B cell (primary cell): Measurements from ENCODE around the gene MYORG. TPM values are rescaled to one million over a fixed set of nuclear protein-coding genes. Genes with fewer than 3 reads are reported as not detected.

Source experiments
- ATAC-seq: fragments of 200-7000 bp; cut with Tn5 transposase; one replicate; pipeline ENCODE4 v1.10.0; 2021; ENCODE audit warnings: low read depth, mild to moderate bottlenecking, moderate number of reproducible peaks, moderate library complexity
- CTCF ChIA-PET: fragments of 350-600 bp; sonication (Branson Sonifier 250); formaldehyde crosslinking; loops from one replicate; lab custom pipeline; 2021; ENCODE audit warnings: antibody characterized with exemption, inconsistent platforms; lab: Charles Lee
- POLR2A ChIA-PET: fragments of 350-600 bp; sonication (Branson Sonifier 250); formaldehyde crosslinking; loops from one replicate; lab custom pipeline; 2021; ENCODE audit warnings: antibody characterized with exemption; lab: Charles Lee
- DNase-seq: peaks from one replicate; pipeline ENCODE4 v3.0.0; 2013
- H2AFZ ChIP-seq: 2 replicates; pipeline ENCODE4 v1.6.1; 2012; ENCODE audit warnings: mild to moderate bottlenecking, low read depth, low read length; ENCODE audit not compliant: insufficient read depth, poor library complexity, severe bottlenecking
- H3K27ac ChIP-seq, 2 donors: 1 replicate in 1 of 2; 2 replicates in 1 of 2; pipeline ENCODE4 v1.5.1; 2012 to 2013; ENCODE audit warnings: low read length in 2 of 2, mild to moderate bottlenecking in 2 of 2, moderate library complexity in 1 of 2
- H3K27me3 ChIP-seq, 4 experiments: fragments of 200-600 bp in 1 of 4; sonication (generic) in 1 of 4; replicated peaks in 1 of 4; 1 replicate in 2 of 4; 2 replicates in 2 of 4; pipeline versions ENCODE4 v1.6.1 to v1.7.0; 2013 to 2016; ENCODE audit warnings: low read length in 3 of 4, mild to moderate bottlenecking in 2 of 4, mixed read lengths in 1 of 4, moderate library complexity in 1 of 4; ENCODE audit not compliant: insufficient read depth in 4 of 4, control insufficient read depth in 3 of 4; ENCODE audit errors: control extremely low read depth in 1 of 4
- H3K36me3 ChIP-seq, 2 experiments: replicated peaks in 1 of 2; 1 replicate in 1 of 2; 2 replicates in 1 of 2; pipeline versions ENCODE4 v1.6.1 to v1.7.1; 2013; ENCODE audit warnings: low read length in 1 of 2; ENCODE audit not compliant: insufficient read depth in 2 of 2, control insufficient read depth in 1 of 2; ENCODE audit errors: control extremely low read depth in 1 of 2, extremely low read depth in 1 of 2
- H3K4me1 ChIP-seq, 2 donors: fragments of 200-600 bp in 1 of 2; sonication (generic) in 1 of 2; 1 replicate in 1 of 2; 2 replicates in 1 of 2; pipeline versions ENCODE4 v1.5.1 to v1.6.1; 2013 to 2017; ENCODE audit warnings: low read length in 2 of 2; ENCODE audit not compliant: control insufficient read depth in 2 of 2, insufficient read depth in 2 of 2
- H3K4me2 ChIP-seq: replicated peaks from 2 replicates; pipeline ENCODE3; 2012; ENCODE audit warnings: mild to moderate bottlenecking, low read depth, low read length; ENCODE audit not compliant: poor library complexity, severe bottlenecking
- H3K4me3 ChIP-seq, 5 experiments: fragments of 200-600 bp in 1 of 5; sonication (generic) in 1 of 5; 1 replicate in 3 of 5; 2 replicates in 2 of 5; pipeline versions ENCODE4 v1.5.1 to v1.7.0; 2011 to 2016; ENCODE audit warnings: low read length in 4 of 5, mild to moderate bottlenecking in 4 of 5, low read depth in 2 of 5, control low read depth in 1 of 5, moderate library complexity in 1 of 5; ENCODE audit not compliant: insufficient read depth in 1 of 5; ENCODE audit errors: control extremely low read depth in 1 of 5, extremely low read depth in 1 of 5
- H3K79me2 ChIP-seq: fragments of 200-600 bp; sonication (generic); one replicate; pipeline ENCODE4 v1.6.0; 2016; ENCODE audit warnings: low read length; ENCODE audit not compliant: control insufficient read depth, insufficient read depth
- H3K9ac ChIP-seq: fragments of 200-600 bp; sonication (generic); 2 replicates; pipeline ENCODE4 v1.6.1; 2017; ENCODE audit warnings: mild to moderate bottlenecking, low read length, moderate library complexity
- H3K9me3 ChIP-seq, 3 donors: one replicate each; pipeline versions ENCODE4 v1.6.1 to v1.7.1; 2013; ENCODE audit warnings: low read length in 2 of 3; ENCODE audit not compliant: control insufficient read depth in 2 of 3, insufficient read depth in 1 of 3; ENCODE audit errors: control extremely low read depth in 1 of 3
- H4K20me1 ChIP-seq: 2 replicates; pipeline ENCODE4 v1.6.0; 2012; ENCODE audit warnings: mild to moderate bottlenecking, low read length; ENCODE audit not compliant: insufficient read depth, control insufficient read depth, poor library complexity, severe bottlenecking
- H3K27ac Mint-ChIP-seq: one replicate; pipeline ENCODE4 v1.8.0; 2021; ENCODE audit warnings: mixed read lengths
- H3K27me3 Mint-ChIP-seq: one replicate; pipeline ENCODE4 v1.8.0; 2021; ENCODE audit warnings: mixed read lengths
- H3K4me1 Mint-ChIP-seq: one replicate; pipeline ENCODE4 v1.8.0; 2021; ENCODE audit warnings: mixed read lengths
- H3K4me3 Mint-ChIP-seq: one replicate; pipeline ENCODE4 v1.8.0; 2021; ENCODE audit warnings: mixed read lengths
- H3K9me3 Mint-ChIP-seq: one replicate; pipeline ENCODE4 v1.8.0; 2022; ENCODE audit warnings: mixed read lengths; ENCODE audit not compliant: insufficient read depth
- EZH2 ChIP-seq: IDR thresholded peaks from 2 replicates; pipeline ENCODE4 v1.6.1; 2012; ENCODE audit warnings: borderline replicate concordance, low read depth, mild to moderate bottlenecking, moderate library complexity, low read length; ENCODE audit not compliant: insufficient read depth, poor library complexity, severe bottlenecking
- WGBS: methylation state at CpG from one replicate; pipeline ENCODE4 v1.1.5; 2013; ENCODE audit warnings: missing lambda C conversion rate; ENCODE audit not compliant: insufficient coverage; 5-methylcytosine and 5-hydroxymethylcytosine counted together
- intact Hi-C: fragments of 100-400 bp; cut with micrococcal nuclease; formaldehyde crosslinking; loops from one replicate; pipeline ENCODE4 v1.10.0; 2022
- polyA plus RNA-seq: library from polyadenylated mRNA; depleted of rRNA; stranded (reverse); fragments of >200 nt; gene quantifications from 2 replicates; pipeline ENCODE4 v1.2.3, GENCODE V29; 2012
- total RNA-seq, 2 donors: library from RNA; stranded (reverse); fragments of 120-200 nt in 1 of 2; gene quantifications; 1 replicate in 1 of 2; 2 replicates in 1 of 2; pipeline versions ENCODE4 v1.2.3 to v1.2.4, GENCODE V29; 2013 to 2022
- TF ChIP-seq, protein P1 (sequence below): fragments of 200-600 bp; IDR thresholded peaks from one replicate; pipeline ENCODE4 v1.8.0; 2022; ENCODE audit warnings: antibody characterized with exemption, mild to moderate bottlenecking

The MYORG gene
- total and polyA plus RNA-seq, 2 donors (not counting 1 experiment from before 2014, with no cell fraction given), result 0.27 to 0.37 TPM

DNA sequence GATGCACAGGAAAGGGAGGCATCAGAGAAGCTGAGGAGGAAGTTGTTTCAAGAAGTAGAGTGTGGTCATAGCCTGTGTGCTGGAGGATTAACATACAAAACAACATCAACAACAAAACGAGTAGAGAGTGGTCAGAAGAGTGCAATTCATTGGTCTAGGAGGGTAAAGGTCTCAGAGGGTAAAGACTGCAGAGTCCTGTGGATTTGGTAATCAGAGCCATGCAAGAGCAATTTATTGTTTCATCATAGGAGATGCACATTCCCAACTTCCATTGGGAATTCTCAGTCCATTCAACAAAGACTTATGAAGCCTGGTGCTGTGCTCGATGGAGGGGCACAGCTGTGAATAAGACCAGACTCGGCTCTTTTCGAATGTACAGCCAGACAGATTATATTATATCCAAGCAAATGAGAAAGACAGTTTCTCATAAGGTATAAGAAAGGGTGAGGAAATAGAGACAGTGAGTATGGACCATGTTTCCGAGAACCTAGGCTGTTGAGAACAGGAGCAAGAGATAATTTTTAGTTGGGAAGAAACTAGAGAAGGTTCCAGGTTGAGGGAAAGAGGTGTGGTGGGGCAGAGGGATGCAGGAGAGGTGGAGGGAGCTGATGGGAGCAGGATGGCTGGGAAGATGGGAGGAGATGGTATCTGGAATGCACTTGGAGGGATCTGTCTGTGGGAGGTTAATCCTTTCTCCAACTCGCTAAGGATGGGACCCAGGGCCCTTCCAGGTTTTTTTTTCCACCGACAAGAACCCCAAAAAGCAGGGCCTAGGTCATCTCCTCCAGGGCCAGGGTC is 7.9 kb upstream of the MYORG start:
- TF ChIP-seq, protein P1, sequence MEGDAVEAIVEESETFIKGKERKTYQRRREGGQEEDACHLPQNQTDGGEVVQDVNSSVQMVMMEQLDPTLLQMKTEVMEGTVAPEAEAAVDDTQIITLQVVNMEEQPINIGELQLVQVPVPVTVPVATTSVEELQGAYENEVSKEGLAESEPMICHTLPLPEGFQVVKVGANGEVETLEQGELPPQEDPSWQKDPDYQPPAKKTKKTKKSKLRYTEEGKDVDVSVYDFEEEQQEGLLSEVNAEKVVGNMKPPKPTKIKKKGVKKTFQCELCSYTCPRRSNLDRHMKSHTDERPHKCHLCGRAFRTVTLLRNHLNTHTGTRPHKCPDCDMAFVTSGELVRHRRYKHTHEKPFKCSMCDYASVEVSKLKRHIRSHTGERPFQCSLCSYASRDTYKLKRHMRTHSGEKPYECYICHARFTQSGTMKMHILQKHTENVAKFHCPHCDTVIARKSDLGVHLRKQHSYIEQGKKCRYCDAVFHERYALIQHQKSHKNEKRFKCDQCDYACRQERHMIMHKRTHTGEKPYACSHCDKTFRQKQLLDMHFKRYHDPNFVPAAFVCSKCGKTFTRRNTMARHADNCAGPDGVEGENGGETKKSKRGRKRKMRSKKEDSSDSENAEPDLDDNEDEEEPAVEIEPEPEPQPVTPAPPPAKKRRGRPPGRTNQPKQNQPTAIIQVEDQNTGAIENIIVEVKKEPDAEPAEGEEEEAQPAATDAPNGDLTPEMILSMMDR, result no peak
- TF ChIP-seq EZH2, result no peak
- Histone ChIP-seq H3K9me3 (peaks cover 0 to 14% (median 0%) of the 10 kb centered on the region in 3 donors), H3K79me2 (no peaks in the 10 kb centered on the region), H3K4me2 (no peak overlapping the region), H3K27ac (no peak overlapping the region), H3K27me3 (peaks cover 0 to 19% (median 4%) of the 10 kb centered on the region in 4 experiments), H3K36me3 (no peaks in the 10 kb centered on the region), H3K9ac (no peak overlapping the region), H2AFZ (no peak overlapping the region), H3K4me3 (no peak overlapping the region), H4K20me1 (no peaks in the 10 kb centered on the region), H3K4me1 (peaks cover 15 to 19% of the 10 kb centered on the region in 2 donors)
- H3K9me3 Mint-ChIP-seq, result no peaks in the 10 kb centered on the region
- peaks cover 25% of the 10 kb centered on the region for H3K4me1 Mint-ChIP-seq
- ATAC-seq (no peak), DNase-seq (no peak)
- 98% methylated on average over 3 of the region's 7 CpGs for WGBS
- ChIA-PET CTCF (interaction anchor here (0.6 kb wide), 1 partner anchor 516 kb away, joined by 3 read pairs; no protein-coding TSS in a partner anchor), POLR2A (interaction anchor here (0.6 kb wide), 1 partner anchor 907 kb away, joined by 3 read pairs; no protein-coding TSS in a partner anchor)
- peaks cover 3% of the 10 kb centered on the region for H3K27me3 Mint-ChIP-seq
- intact Hi-C loops, result no loop called here
- H3K27ac Mint-ChIP-seq, result no peak overlapping the region
- no peak overlapping the region for H3K4me3 Mint-ChIP-seq

DNA sequence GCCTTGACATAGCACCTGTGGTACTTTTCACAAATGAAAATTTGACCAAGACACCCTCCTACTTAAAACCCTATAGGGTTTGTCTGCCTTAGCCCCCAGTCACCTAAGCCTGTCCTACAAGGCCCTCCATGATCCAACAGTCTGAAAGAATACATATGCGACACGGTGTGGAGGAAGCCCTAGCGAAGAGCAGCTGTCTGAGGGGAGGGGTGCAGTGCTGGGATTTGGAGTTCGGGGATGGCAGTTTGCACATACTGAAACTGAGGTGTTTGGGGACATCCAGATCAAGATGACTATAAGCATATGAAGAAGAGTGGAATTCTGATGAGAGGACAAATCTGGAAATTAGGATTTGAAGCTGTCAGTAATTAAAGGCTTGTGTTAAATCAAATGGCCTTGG is 7.2 kb upstream of the MYORG start:
- Mint-ChIP-seq H3K27me3 (peaks cover 3% of the 10 kb centered on the region), H3K9me3 (no peaks in the 10 kb centered on the region), H3K4me3 (no peak overlapping the region), H3K27ac (no peak overlapping the region), H3K4me1 (peaks cover 30% of the 10 kb centered on the region)
- no peak overlapping the region for H3K4me3 ChIP-seq
- DNase-seq (no peak), ATAC-seq (no peak)
- POLR2A ChIA-PET, result interaction anchor here (0.6 kb wide), 1 partner anchor 906 kb away, joined by 3 read pairs; no protein-coding TSS in a partner anchor
- H3K9ac ChIP-seq, result no peak overlapping the region
- peaks cover 20 to 24% of the 10 kb centered on the region in 2 donors for H3K4me1 ChIP-seq
- intact Hi-C loops, result no loop called here
- H3K27ac ChIP-seq, result no peak overlapping the region
- no peaks in the 10 kb centered on the region for H3K36me3 ChIP-seq
- no peak for TF ChIP-seq EZH2
- TF ChIP-seq, protein P1, result no peak
- no peak overlapping the region for H2AFZ ChIP-seq
- no peaks in the 10 kb centered on the region for H3K79me2 ChIP-seq
- H3K27me3 ChIP-seq, result peaks cover 0 to 19% (median 4%) of the 10 kb centered on the region in 4 experiments
- H3K9me3 ChIP-seq, result peaks cover 0 to 14% (median 0%) of the 10 kb centered on the region in 3 donors
- 88% methylated on average over 4 of the region's 4 CpGs for WGBS
- CTCF ChIA-PET, result no interaction called here
- H4K20me1 ChIP-seq, result no peaks in the 10 kb centered on the region
- no peak overlapping the region for H3K4me2 ChIP-seq
